B cell (primary cell): ENCODE results near the gene MAP4K5. TPM values are rescaled to one million over a fixed set of nuclear protein-coding genes. Genes with fewer than 3 reads are reported as not detected.

Experiments used
- ATAC-seq: fragments of 200-7000 bp; cut with Tn5 transposase; one replicate; pipeline ENCODE4 v1.10.0; 2021; ENCODE audit warnings: low read depth, mild to moderate bottlenecking, moderate number of reproducible peaks, moderate library complexity
- CTCF ChIA-PET: fragments of 350-600 bp; sonication (Branson Sonifier 250); formaldehyde crosslinking; loops from one replicate; lab custom pipeline; 2021; ENCODE audit warnings: antibody characterized with exemption, inconsistent platforms; lab: Charles Lee
- POLR2A ChIA-PET: fragments of 350-600 bp; sonication (Branson Sonifier 250); formaldehyde crosslinking; loops from one replicate; lab custom pipeline; 2021; ENCODE audit warnings: antibody characterized with exemption; lab: Charles Lee
- DNase-seq: peaks from one replicate; pipeline ENCODE4 v3.0.0; 2013
- H2AFZ ChIP-seq: 2 replicates; pipeline ENCODE4 v1.6.1; 2012; ENCODE audit warnings: mild to moderate bottlenecking, low read depth, low read length; ENCODE audit not compliant: insufficient read depth, poor library complexity, severe bottlenecking
- H3K27ac ChIP-seq, 2 donors: 1 replicate in 1 of 2; 2 replicates in 1 of 2; pipeline ENCODE4 v1.5.1; 2012 to 2013; ENCODE audit warnings: low read length in 2 of 2, mild to moderate bottlenecking in 2 of 2, moderate library complexity in 1 of 2
- H3K27me3 ChIP-seq, 4 experiments: fragments of 200-600 bp in 1 of 4; sonication (generic) in 1 of 4; replicated peaks in 1 of 4; 1 replicate in 2 of 4; 2 replicates in 2 of 4; pipeline versions ENCODE4 v1.6.1 to v1.7.0; 2013 to 2016; ENCODE audit warnings: low read length in 3 of 4, mild to moderate bottlenecking in 2 of 4, mixed read lengths in 1 of 4, moderate library complexity in 1 of 4; ENCODE audit not compliant: insufficient read depth in 4 of 4, control insufficient read depth in 3 of 4; ENCODE audit errors: control extremely low read depth in 1 of 4
- H3K36me3 ChIP-seq, 2 experiments: replicated peaks in 1 of 2; 1 replicate in 1 of 2; 2 replicates in 1 of 2; pipeline versions ENCODE4 v1.6.1 to v1.7.1; 2013; ENCODE audit warnings: low read length in 1 of 2; ENCODE audit not compliant: insufficient read depth in 2 of 2, control insufficient read depth in 1 of 2; ENCODE audit errors: control extremely low read depth in 1 of 2, extremely low read depth in 1 of 2
- H3K4me1 ChIP-seq, 2 donors: fragments of 200-600 bp in 1 of 2; sonication (generic) in 1 of 2; 1 replicate in 1 of 2; 2 replicates in 1 of 2; pipeline versions ENCODE4 v1.5.1 to v1.6.1; 2013 to 2017; ENCODE audit warnings: low read length in 2 of 2; ENCODE audit not compliant: control insufficient read depth in 2 of 2, insufficient read depth in 2 of 2
- H3K4me2 ChIP-seq: replicated peaks from 2 replicates; pipeline ENCODE3; 2012; ENCODE audit warnings: mild to moderate bottlenecking, low read depth, low read length; ENCODE audit not compliant: poor library complexity, severe bottlenecking
- H3K4me3 ChIP-seq, 5 experiments: fragments of 200-600 bp in 1 of 5; sonication (generic) in 1 of 5; 1 replicate in 3 of 5; 2 replicates in 2 of 5; pipeline versions ENCODE4 v1.5.1 to v1.7.0; 2011 to 2016; ENCODE audit warnings: low read length in 4 of 5, mild to moderate bottlenecking in 4 of 5, low read depth in 2 of 5, control low read depth in 1 of 5, moderate library complexity in 1 of 5; ENCODE audit not compliant: insufficient read depth in 1 of 5; ENCODE audit errors: control extremely low read depth in 1 of 5, extremely low read depth in 1 of 5
- H3K79me2 ChIP-seq: fragments of 200-600 bp; sonication (generic); one replicate; pipeline ENCODE4 v1.6.0; 2016; ENCODE audit warnings: low read length; ENCODE audit not compliant: control insufficient read depth, insufficient read depth
- H3K9ac ChIP-seq: fragments of 200-600 bp; sonication (generic); 2 replicates; pipeline ENCODE4 v1.6.1; 2017; ENCODE audit warnings: mild to moderate bottlenecking, low read length, moderate library complexity
- H3K9me3 ChIP-seq, 3 donors: one replicate each; pipeline versions ENCODE4 v1.6.1 to v1.7.1; 2013; ENCODE audit warnings: low read length in 2 of 3; ENCODE audit not compliant: control insufficient read depth in 2 of 3, insufficient read depth in 1 of 3; ENCODE audit errors: control extremely low read depth in 1 of 3
- H4K20me1 ChIP-seq: 2 replicates; pipeline ENCODE4 v1.6.0; 2012; ENCODE audit warnings: mild to moderate bottlenecking, low read length; ENCODE audit not compliant: insufficient read depth, control insufficient read depth, poor library complexity, severe bottlenecking
- H3K27ac Mint-ChIP-seq: one replicate; pipeline ENCODE4 v1.8.0; 2021; ENCODE audit warnings: mixed read lengths
- H3K27me3 Mint-ChIP-seq: one replicate; pipeline ENCODE4 v1.8.0; 2021; ENCODE audit warnings: mixed read lengths
- H3K4me1 Mint-ChIP-seq: one replicate; pipeline ENCODE4 v1.8.0; 2021; ENCODE audit warnings: mixed read lengths
- H3K4me3 Mint-ChIP-seq: one replicate; pipeline ENCODE4 v1.8.0; 2021; ENCODE audit warnings: mixed read lengths
- H3K9me3 Mint-ChIP-seq: one replicate; pipeline ENCODE4 v1.8.0; 2022; ENCODE audit warnings: mixed read lengths; ENCODE audit not compliant: insufficient read depth
- CTCF ChIP-seq: fragments of 200-600 bp; IDR thresholded peaks from one replicate; pipeline ENCODE4 v1.8.0; 2022; ENCODE audit warnings: antibody characterized with exemption, mild to moderate bottlenecking
- EZH2 ChIP-seq: IDR thresholded peaks from 2 replicates; pipeline ENCODE4 v1.6.1; 2012; ENCODE audit warnings: borderline replicate concordance, low read depth, mild to moderate bottlenecking, moderate library complexity, low read length; ENCODE audit not compliant: insufficient read depth, poor library complexity, severe bottlenecking
- WGBS: methylation state at CpG from one replicate; pipeline ENCODE4 v1.1.5; 2013; ENCODE audit warnings: missing lambda C conversion rate; ENCODE audit not compliant: insufficient coverage; 5-methylcytosine and 5-hydroxymethylcytosine counted together
- intact Hi-C: fragments of 100-400 bp; cut with micrococcal nuclease; formaldehyde crosslinking; loops from one replicate; pipeline ENCODE4 v1.10.0; 2022
- polyA plus RNA-seq: library from polyadenylated mRNA; depleted of rRNA; stranded (reverse); fragments of >200 nt; gene quantifications from 2 replicates; pipeline ENCODE4 v1.2.3, GENCODE V29; 2012
- total RNA-seq, 2 donors: library from RNA; stranded (reverse); fragments of 120-200 nt in 1 of 2; gene quantifications; 1 replicate in 1 of 2; 2 replicates in 1 of 2; pipeline versions ENCODE4 v1.2.3 to v1.2.4, GENCODE V29; 2013 to 2022

MAP4K5 gene
- total and polyA plus RNA-seq, 2 donors (not counting 1 experiment from before 2014, with no cell fraction given) = 14.1 to 60.0 TPM

- no CpG with 5 or more reads among the region's 3 CpGs for WGBS
- CTCF ChIA-PET = no interaction called here
Measured at GRCh38 chr14:50425816-50426215, 106.6 kb downstream of the MAP4K5 start.

GRCh38 chr14:50425105-50425504 is 107.3 kb downstream of the MAP4K5 start:
- no CpG with 5 or more reads among the region's 2 CpGs for WGBS
- ChIA-PET CTCF (no interaction called here), POLR2A (no interaction called here)
- no peak overlapping the region for H3K27ac Mint-ChIP-seq
- Histone ChIP-seq H3K36me3 (peaks cover 7 to 23% of the 10 kb centered on the region in 2 experiments), H4K20me1 (no peaks in the 10 kb centered on the region), H3K27me3 (no peaks in the 10 kb centered on the region), H3K9me3 (no peaks in the 10 kb centered on the region), H3K4me3 (no peak overlapping the region), H3K79me2 (no peaks in the 10 kb centered on the region), H3K9ac (no peak overlapping the region), H3K4me1 (no peaks in the 10 kb centered on the region), H2AFZ (no peak overlapping the region), H3K4me2 (no peak overlapping the region), H3K27ac (no peak overlapping the region)
- DNase-seq = no peak
- H3K9me3 Mint-ChIP-seq = no peaks in the 10 kb centered on the region
- intact Hi-C loops = no loop called here
- ATAC-seq = no peak
- no peaks in the 10 kb centered on the region for H3K27me3 Mint-ChIP-seq
- H3K4me3 Mint-ChIP-seq = no peak overlapping the region
- H3K4me1 Mint-ChIP-seq = peaks cover 2% of the 10 kb centered on the region
- TF ChIP-seq CTCF (no peak), EZH2 (no peak)

More at GRCh38 chr14:50425816-50426215, 106.6 kb downstream of the MAP4K5 start:
- Mint-ChIP-seq H3K27ac (no peak overlapping the region), H3K4me1 (peaks cover 2% of the 10 kb centered on the region), H3K9me3 (no peaks in the 10 kb centered on the region), H3K27me3 (no peaks in the 10 kb centered on the region), H3K4me3 (no peak overlapping the region)
- no peaks in the 10 kb centered on the region for H3K9me3 ChIP-seq
- H3K4me3 ChIP-seq = no peak overlapping the region
- H3K4me2 ChIP-seq = no peak overlapping the region
- DNase-seq = no peak
- H2AFZ ChIP-seq = no peak overlapping the region
- no peaks in the 10 kb centered on the region for H3K27me3 ChIP-seq
- POLR2A ChIA-PET = no interaction called here
- ATAC-seq = no peak
- peaks cover 7 to 22% of the 10 kb centered on the region in 2 experiments for H3K36me3 ChIP-seq
- intact Hi-C loops = no loop called here
- no peak overlapping the region for H3K27ac ChIP-seq
- H4K20me1 ChIP-seq = no peaks in the 10 kb centered on the region
- no peaks in the 10 kb centered on the region for H3K79me2 ChIP-seq
- H3K9ac ChIP-seq = no peak overlapping the region
- H3K4me1 ChIP-seq = no peaks in the 10 kb centered on the region
- TF ChIP-seq EZH2 (no peak), CTCF (no peak)
